Frontal cortex (tissue), 4 donors: ENCODE measurements around the gene MRPL12. TPM values are rescaled to one million over a fixed set of nuclear protein-coding genes. Genes with fewer than 3 reads are reported as not detected.

ENCODE experiments used
- DNase-seq, 2 donors: peaks; one replicate each; pipeline ENCODE4 v3.0.0; 2012; ENCODE audit warnings: low spot score in 2 of 2
- FAIRE-seq: peaks from 2 replicates; lab custom pipeline; 2012; peaks lifted over from hg19 to GRCh38; lab: Jason Lieb, UNC
- total RNA-seq: library from RNA; depleted of rRNA; stranded (reverse); fragments of >200 nt; gene quantifications from one replicate; pipeline ENCODE4 v1.2.3, GENCODE V29; 2014
- donor health status: control.
- donor health status: control.
- donor health status: control.

The MRPL12 gene
- total RNA-seq, 1 donor from 2014 or later: 4.9 TPM

DNA sequence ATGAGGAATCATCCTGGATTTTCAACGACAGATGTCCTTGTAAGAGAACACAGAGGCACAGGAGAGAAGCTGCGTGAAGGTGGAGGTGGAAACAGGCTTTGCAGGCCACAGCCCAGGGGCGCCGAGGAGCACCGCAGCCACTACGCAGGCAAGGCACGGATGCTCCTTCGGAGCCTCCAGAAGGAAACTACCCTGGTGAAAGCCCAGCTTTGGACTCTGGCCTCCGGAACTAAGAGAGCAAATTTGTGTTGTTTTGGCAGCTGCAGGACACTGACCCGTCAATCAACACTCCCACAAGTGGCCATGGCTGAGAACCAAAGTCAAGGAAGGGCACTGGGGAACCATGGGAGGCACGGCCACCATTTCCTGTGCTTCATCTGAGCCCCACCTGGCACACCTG, 23.0 kb upstream of the MRPL12 start:
- FAIRE-seq (no peak), DNase-seq (no peak)

DNA sequence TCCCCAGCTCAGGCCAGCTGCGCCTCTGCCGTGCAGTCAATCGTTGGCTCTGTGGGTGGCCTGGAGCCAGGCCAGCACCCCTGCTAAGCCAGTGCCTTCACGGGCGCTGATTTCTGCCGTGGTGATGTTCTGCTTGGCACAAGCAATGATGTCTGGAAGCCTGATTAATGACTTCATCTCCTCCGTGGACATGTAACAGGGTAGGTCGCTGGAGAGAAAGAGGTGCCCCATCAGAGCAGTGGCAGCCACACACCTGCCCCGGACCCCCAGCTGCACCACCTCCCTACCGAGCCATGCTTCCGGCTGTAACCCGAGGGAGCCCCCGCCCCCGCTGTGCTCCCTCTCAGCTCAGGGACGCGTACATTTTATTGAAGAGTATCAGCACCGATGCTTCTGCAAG, 21.5 kb upstream of the MRPL12 start:
- DNase-seq (no peak), FAIRE-seq (no peak)

- DNase-seq (no peak), FAIRE-seq (no peak)
These were observed 20.5 kb upstream of the MRPL12 start for GRCh38 chr17:81682565-81683207.

DNA sequence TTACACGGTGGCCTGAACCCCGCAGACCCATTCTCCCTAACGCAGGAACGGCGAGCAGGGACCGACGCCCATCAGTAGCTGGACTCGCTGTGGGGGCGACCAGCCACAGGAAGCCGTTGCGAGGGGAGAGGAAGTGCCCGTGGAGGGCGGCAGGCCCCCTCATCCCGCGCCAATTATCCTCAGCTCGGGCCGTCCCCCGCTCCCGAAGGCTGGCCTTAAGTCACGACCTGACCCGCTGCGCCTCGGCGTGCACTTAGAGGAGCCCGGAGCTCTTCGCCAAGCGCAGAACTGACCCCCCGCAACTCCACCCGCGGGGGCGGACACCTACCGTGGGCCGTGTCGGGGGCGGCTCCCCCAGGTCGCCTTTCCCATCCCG, 20.0 kb upstream of the MRPL12 start:
- FAIRE-seq (no peak), DNase-seq (no peak)

DNA sequence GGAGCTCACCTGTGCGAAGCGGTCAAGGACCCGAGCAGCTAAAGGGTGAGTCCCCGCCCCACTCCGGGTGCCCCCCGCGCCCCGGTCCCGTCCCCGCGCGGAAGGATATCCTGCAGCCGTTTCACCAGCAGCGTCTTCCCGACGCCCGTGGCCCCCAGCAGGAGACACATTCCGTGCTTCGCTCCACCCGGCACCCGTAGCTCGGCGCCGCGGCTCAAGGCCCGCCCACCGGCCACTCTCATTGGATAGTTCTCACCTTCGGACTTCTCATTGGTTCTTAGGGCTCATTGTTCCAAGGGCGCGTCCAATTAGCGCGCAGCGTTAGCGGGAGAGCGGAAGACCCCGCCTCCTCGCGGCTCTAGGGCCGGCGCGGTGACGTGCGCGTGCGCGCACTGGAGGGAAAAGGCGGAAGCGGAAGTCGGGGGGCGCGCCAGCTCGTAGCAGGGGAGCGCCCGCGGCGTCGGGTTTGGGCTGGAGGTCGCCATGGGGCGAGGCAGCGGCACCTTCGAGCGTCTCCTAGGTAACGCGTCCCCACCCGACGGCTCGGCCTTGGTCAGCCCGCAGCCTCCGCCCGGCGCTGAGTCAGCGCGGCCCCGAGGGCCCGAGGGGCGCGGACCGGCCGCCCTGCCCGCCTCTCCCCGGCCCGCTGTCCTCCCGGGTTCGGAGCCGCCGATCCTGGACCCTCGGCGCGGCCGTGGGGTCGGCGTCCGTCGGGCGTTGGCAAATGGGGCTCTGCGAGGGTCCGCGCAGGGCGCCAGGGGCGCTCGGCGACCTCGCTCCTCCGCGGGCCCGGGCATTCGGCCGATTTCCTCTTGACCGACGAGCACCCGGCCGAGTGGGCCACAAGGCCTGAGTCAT, 19.4 kb upstream of the MRPL12 start, which contains the start of the genes ARL16 and HGS:
Gene ARL16, minus strand, starts transcription at position 214 of the 858 bp plus-strand sequence. Its CDS starts 44 bp downstream, at position 170.
Gene HGS, plus strand, starts transcription at position 428 of the 858 bp plus-strand sequence. Its CDS starts 56 bp downstream, at position 484.
- DNase-seq (peak; percentile 100), FAIRE-seq (peak; percentile 83)

DNA sequence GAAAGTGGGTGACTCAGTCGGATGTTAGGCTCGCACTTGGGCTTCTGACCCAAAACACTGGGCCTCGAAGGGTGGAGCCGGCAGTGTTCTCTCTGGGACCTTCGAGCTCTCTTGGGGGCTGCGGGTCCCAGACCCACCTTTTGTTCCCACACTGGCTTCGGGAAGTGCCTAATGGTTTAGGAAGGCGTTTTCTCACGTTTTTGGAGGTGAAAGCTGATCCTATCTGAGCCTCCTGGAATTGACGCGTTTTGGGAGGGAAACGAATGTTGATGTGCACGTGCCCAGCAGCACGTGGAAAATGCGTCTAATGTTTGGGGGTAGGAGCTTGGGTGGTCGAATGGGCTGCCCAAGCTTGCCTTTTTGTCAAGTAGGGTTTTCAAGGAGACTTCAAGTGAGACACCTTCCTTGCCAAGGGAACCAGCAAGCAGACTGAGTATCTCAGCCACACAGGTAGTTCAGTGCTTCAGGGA, 18.7 kb upstream of the MRPL12 start:
- FAIRE-seq (no peak), DNase-seq (peak; percentile 33 to 65)

GRCh38 chr17:81685108-81685507, 18.1 kb upstream of the MRPL12 start:
- FAIRE-seq: no peak
- DNase-seq: peak in 1 of 2 donors; percentile 17

- no peak for DNase-seq
- no peak for FAIRE-seq
These were observed 16.6 kb upstream of the MRPL12 start for GRCh38 chr17:81686614-81687013.

DNA sequence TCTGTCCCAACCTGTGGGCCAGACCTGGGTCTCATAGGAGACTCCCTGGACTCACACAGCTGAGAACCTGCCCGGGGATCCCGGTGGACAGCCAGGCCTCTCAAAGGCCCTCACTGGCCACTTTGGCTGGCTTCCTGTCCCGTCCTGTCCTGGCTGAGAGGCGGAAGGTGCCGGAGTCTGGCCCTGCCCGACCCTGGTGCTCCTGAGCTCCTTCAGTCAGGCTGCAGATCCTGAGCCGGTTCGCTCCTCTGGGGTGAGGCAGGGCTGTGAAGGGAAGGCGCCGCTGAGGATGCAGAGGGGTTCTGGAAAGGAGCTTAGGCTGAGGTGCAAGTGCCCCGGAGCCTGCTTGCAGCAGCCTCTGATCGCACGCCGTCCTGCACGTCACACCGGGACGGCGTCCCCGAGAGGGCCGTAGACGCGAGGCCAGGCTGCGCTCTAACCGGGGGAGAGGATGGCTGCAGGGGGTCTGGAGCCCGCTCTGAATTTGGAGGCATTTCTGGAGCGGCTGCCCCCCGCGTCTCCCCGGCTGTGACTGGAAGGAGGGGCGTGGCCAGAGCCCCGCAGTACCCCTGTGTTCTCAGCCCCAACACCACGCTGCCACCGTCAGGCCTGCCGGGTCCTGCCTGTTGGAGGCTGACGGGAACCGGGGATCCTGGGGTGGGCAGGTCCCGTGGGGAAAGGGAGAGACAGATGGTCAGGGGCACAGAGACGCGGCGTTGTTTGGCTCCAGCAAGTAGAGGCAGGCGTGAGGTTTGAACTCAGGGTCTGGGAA, 15.2 kb upstream of the MRPL12 start:
- DNase-seq (peak in 1 of 2 donors; percentile 21), FAIRE-seq (no peak)

DNA sequence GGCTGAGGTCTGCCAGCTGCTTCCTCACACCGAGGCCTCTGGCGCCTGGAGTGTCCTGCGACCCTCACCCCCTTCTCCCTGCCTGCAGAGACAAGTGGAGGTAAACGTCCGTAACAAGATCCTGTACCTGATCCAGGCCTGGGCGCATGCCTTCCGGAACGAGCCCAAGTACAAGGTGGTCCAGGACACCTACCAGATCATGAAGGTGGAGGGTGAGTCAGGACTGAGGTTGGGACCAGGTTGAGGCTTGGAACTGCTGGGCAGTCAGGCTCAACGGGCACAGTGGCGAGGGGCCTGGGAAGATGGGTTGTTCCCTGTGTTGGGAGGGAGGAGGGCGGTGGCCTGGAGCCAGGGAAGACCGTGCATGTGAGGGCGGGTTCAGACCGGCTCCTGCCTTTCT, 14.6 kb upstream of the MRPL12 start:
- DNase-seq: peak in 1 of 2 donors; percentile 28
- FAIRE-seq: no peak

DNA sequence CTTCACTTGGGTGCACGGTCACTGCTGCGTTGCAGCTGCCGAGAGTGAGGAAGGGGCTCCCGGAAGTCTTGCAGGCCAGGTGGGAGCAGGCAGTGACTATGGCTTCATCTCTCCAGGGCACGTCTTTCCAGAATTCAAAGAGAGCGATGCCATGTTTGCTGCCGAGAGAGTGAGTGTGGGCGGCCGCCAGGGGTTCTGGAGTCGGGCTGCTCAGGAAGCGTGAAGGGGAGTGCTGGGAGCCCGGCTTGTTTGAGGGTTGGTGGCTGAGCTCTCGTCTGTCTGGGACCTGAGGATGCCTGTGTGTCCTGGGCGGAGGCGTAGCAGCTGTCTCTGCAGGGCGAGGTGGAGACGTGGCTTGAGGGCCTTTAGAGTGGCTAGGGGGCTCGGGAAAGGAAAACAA, 13.1 kb upstream of the MRPL12 start:
- FAIRE-seq (no peak), DNase-seq (no peak)

GRCh38 chr17:81690549-81690948, 12.6 kb upstream of the MRPL12 start:
- no peak for FAIRE-seq
- DNase-seq: no peak

DNA sequence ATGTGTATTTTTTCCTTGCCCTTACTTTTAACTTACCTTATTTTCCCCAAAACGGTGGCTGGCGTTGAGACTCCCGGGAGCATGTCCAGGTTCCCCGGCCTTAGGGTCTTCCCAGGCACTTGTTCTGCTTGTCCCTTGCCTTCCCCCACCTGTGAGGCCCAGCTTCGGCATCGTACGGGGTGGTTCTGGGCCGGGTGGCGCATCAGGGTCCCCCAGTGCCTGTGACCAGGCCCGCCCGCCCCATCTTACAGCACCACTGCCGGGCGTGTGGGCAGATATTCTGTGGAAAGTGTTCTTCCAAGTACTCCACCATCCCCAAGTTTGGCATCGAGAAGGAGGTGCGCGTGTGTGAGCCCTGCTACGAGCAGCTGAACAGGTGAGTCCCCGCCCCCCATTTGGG, 12.0 kb upstream of the MRPL12 start:
- DNase-seq (no peak), FAIRE-seq (no peak)

- DNase-seq (no peak), FAIRE-seq (no peak)
These were observed 11.6 kb upstream of the MRPL12 start for GRCh38 chr17:81691608-81692007.

DNA sequence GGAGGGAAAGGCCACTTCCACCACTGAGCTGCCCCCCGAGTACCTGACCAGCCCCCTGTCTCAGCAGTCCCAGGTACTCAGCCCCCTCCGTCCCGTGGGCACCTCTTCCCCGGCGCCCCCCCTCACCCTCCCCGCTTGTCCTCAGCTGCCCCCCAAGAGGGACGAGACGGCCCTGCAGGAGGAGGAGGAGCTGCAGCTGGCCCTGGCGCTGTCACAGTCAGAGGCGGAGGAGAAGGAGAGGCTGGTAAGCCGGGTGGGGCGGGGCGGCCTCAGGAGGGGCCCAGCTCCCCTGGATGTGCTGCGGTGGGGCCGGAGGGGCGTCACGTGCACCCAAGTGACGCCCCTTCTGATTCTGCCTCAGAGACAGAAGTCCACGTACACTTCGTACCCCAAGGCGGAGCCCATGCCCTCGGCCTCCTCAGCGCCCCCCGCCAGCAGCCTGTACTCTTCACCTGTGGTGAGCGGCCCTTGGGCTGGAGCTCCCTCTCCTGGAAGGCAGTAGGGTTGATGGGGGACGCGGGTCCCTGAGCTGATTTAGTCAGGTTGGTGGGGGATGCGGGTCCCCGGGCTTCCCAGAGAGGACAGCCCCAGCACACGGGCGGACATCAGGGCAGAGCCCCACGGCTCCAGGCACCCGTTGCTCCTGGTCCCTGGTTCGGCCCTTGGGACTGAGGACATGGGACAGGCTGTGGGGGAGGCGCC, 9.5 kb upstream of the MRPL12 start:
- FAIRE-seq: no peak
- DNase-seq: no peak

DNA sequence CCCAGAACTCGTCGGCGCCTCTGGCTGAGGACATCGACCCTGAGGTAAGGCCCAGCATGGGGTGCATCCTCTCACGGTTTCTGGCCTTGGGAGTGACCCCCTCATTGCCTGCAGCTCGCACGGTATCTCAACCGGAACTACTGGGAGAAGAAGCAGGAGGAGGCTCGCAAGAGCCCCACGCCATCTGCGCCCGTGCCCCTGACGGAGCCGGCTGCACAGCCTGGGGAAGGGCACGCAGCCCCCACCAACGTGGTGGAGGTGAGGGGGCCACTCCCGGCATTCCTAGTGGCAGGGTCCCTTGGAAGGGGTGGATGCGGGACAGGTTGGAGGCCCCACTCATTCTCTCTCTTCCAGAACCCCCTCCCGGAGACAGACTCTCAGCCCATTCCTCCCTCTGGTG, 8.4 kb upstream of the MRPL12 start:
- no peak for FAIRE-seq
- DNase-seq: no peak

DNA sequence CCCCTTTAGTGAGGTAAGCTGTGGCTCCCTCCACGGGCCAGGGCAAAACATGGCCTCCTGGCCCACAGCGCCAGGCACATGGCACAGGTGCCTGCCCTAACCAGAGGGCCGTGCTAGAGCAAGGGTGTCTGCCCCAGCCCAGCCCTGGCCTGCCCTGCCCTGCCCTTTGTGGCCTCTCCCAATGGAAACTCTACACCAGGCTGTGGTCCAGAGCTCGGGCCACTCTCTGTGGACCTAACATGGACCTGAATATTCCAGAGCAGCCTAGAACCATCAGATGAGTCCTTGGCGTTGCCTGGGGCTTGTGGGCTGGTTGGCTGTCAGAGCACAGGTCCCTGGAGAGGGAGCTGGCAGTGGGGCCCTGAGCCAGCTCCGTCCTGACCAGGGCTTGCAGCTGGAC, 8.0 kb upstream of the MRPL12 start:
- FAIRE-seq (no peak), DNase-seq (no peak)

DNA sequence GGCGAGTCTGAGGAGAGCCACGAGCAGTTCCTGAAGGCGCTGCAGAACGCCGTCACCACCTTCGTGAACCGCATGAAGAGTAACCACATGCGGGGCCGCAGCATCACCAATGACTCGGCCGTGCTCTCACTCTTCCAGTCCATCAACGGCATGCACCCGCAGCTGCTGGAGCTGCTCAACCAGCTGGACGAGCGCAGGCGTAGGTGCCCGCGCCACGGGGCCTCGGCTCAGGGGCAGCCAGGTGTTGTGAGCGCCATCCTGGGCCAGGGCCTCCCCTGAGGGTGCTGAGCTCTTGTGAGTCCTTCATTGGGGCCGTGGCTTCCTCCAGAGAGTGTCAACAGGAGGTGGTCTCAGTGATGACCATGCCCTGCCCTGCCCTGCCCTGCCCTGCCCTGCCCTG, 7.4 kb upstream of the MRPL12 start:
- no peak for FAIRE-seq
- no peak for DNase-seq

DNA sequence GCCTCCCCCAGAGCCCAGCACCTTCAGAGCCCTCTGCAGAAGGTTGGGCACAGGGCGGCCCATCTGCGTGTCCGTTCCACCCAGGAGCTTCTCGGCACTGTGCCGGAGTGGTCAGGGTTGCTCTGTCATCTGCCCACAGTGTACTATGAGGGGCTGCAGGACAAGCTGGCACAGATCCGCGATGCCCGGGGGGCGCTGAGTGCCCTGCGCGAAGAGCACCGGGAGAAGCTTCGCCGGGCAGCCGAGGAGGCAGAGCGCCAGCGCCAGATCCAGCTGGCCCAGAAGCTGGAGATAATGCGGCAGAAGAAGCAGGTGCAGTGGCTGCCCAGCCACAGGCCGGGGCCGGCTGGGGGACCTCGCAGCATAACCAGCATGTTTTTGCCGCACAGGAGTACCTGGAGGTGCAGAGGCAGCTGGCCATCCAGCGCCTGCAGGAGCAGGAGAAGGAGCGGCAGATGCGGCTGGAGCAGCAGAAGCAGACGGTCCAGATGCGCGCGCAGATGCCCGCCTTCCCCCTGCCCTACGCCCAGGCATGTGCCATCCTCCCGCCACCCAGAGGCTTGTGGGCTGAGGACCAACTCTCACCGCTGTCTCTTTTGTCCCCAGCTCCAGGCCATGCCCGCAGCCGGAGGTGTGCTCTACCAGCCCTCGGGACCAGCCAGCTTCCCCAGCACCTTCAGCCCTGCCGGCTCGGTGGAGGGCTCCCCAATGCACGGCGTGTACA, 6.8 kb upstream of the MRPL12 start:
- FAIRE-seq: no peak

More for the DNA sequence above, 6.8 kb upstream of the MRPL12 start:
- DNase-seq: no peak
